ENCODE results near the gene AMD1.
"Not testable (repeated sequence)": the region's sequence is repeated elsewhere in the genome, so short reads cannot be mapped to it uniquely, and the experiment has no call there.

Gene AMD1

DNA sequence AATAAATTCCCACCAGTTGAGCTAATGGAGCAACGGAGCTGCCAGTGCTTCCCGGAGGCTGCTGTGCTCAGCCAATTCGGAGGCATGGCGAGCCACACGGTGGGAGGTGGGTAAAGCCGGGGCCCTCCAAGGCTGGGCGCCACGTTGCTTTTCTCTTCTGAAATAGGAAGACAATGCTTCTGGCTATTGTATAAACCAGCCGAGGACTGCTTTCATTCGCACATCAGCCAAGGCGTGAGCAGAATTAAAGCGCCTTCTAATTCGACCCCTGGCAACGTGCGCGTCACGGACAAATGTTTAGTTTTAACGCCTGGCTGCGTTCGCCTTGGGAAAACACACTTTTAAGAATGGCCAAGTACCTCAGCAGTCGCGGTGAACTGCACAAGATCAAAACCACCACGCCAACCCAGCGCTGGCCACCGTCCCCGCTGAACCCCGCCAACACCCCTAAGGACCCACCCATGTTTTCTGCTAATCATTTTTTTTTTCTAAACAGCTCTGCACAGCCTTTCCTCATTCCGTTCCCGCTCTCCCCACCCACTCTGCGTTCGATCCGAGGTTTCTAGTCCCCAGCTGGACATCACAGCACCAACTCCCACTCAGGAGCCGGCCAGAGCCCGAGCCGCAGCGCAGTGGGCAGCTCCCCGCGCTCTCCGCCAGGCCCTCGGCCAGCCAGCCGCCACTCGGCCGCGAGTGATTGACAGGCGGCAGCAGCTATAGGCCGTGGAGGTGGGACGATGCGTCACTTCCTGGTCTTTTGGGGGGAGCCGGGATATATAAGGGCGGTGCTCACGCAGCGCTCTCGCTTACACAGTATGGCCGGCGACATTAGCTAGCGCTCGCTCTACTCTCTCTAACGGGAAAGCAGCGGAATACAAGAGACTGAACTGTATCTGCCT, at the start of gene AMD1:
AMD1 (plus strand) TSS at position 805 of the 899 bp plus-strand sequence. CDS start 321 bp downstream, outside the sequence.
- peak; percentile 98 for DNase-seq (ENCODE audit: low spot score)

DNA sequence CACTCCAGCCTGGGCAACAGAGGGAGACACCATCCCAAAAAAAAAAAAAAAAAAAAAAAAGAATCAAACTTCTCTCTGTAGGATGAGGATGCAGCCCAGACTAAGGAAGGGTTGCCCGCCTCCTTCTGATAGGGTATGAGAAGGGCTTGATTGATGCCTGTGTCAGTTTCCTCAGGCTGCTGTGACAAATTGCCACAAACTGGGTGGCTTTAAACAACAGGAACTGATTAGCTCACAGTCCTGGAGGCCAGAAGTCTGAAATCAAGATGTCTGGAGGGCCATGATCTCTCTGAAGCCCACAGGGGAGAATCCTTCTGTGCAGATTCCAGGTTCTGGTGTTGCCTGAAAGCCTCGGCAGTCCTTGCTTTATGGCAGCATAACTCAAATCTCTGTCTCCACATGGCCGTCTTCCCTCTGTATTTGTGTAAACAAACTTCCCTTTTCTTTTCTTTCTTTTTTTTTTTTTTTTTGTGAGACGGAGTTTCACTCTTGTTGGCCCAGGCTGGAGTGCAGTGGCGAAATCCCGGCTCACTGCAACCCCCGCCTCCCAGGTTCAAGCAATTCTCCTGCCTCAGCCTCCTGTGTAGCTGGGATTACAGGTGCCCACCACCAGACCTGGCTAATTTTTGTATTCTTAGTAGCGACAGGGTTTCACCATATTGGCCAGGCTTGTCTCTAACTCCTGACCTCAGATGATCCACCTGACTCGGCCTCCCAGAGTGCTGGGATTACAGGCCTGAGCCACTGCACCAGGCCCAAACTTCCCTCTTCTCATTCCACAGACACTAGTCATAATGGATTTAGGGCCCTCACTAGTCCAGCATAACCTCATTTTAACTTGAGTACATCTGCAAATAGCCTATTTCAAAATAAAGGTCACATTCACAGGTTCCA, 48.1 kb upstream of the AMD1 start:
- DNase-seq (ENCODE audit: low spot score) = no peak

DNA sequence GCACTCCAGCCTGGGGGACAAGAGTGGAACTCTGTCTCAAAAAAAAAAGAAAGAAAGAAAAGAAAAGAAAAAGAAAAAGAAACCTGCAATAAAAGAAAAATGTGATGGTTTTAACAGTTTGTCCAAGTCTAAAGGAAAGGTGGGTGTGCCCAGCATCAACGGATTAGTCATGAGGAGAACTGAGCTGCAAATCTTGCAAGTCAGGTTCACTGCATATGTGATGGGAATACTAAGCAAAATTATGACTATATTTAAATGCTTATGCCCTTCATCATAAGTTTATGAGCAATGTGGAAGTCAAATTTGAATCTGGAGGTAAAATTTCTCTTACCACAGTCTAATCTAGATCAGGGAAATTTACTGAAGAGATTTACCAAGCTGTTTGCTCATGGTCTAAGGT, 46.2 kb upstream of the AMD1 start:
- no peak for DNase-seq (ENCODE audit: low spot score)

DNA sequence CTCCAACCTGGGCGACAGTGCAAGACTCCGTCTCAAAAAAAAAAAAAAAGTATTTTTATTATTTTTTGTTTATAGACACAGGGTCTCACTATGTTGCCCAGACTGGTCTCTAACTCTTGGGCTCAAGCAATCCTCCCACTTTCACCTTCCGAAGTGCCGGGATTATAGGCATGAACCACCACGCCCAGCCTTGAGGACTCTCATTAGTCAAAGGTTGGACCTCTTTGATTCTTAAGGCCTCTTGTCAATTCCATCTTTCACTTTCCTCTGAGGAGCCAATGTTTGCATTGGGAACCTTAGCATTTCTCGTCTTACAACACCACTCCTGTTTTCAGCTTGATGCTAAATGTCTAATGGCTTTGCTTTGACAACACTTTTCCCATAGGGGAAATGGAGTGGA, 43.2 kb upstream of the AMD1 start:
- no peak for DNase-seq (ENCODE audit: low spot score)

DNA sequence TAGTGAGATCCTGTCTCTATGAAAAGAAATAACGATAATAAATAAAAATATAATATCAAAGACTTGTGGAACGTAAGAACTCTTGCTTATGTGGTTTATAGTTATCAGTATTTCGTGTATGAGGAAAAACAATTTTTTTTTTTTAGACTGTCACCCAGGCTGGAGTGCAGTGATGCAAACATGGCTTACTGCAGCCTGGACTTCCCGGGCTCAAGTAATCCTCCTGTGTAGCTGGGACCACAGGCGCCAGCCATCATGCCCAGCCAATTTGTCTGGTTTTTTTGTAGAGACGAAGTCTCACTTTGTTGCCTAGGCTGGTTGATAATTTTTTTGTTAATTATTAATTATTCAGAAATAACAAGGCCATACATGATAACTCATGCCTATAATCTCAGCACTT, 40.8 kb upstream of the AMD1 start:
- no peak for DNase-seq (ENCODE audit: low spot score)

DNA sequence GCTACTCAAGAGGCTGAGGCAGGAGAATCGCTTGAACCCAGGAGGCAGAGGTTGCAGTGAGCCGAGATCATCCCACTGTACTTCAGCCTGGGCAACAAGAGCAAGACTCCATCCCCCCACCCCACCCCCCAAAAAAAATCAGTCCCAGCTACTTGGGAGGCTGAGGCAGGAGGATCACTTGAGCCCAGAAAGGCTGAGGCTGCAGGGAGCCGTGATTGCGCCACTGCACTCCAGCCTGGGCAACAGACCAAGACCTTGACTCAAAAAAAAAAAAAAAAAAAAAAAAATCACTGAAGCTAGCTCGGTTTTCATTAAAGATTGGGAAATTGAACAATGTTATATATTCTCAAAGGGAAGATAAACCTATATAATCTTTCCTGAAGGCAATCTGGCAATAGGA, 38.8 kb upstream of the AMD1 start:
- not testable (repeated sequence) for DNase-seq (ENCODE audit: low spot score)

DNA sequence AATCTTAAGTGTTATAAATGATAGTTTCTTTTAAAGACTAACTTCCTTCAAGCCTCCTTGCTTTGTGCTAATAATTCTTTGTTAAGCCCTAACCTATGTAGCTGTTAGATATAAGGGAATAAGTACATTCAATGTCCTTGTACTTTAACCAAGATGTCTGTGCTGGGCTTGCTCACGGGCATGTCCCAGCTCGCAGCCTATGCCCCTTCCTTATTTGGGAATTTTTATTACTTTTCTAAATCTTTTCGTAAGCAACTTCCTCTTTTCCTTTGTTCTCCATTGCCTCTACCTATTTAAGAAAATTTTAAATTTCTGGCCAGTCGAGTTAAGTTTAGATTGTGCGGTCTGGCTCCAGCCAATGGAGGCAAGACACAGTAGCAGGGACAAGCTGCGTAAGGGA, 33.3 kb upstream of the AMD1 start:
- no peak for DNase-seq (ENCODE audit: low spot score)

DNA sequence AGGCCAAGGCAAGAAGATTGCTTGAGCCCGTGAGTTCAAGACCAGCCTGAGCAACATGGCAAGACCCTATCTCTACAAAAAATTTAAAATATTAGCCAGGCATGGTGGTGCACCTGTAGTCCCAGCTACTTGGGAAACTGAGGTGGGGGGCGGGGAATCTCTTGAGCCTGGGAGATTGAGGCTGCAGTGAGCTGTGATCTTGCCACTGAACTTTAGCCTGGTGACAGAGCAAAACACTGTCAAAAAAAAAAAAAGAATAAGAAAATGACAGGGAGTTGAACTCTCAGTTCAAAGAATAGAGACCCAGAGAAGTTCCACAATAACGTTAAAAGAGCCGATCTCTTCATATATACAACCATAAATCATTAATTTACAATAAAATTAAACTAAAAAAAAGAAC, 24.8 kb upstream of the AMD1 start:
- no peak for DNase-seq (ENCODE audit: low spot score)

DNA sequence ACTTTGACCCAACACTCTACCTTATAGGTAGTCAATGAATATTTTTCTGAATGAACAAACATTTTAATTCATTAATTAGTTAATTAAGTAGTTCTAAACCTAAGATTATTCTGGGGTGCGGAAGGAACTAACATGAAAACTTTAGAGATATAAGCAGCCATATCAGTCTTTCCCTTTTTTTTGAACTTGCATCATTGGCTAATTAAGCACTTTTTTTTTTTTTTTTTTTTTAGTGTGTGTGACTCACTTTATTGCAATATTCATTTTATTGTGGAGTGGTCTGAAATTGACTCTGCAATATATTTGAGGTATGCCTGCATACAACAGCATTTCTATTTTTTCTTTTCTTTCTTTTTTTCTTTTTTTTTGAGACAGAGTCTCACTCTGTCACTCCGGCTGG, 21.8 kb upstream of the AMD1 start:
- DNase-seq (ENCODE audit: low spot score) = no peak

DNA sequence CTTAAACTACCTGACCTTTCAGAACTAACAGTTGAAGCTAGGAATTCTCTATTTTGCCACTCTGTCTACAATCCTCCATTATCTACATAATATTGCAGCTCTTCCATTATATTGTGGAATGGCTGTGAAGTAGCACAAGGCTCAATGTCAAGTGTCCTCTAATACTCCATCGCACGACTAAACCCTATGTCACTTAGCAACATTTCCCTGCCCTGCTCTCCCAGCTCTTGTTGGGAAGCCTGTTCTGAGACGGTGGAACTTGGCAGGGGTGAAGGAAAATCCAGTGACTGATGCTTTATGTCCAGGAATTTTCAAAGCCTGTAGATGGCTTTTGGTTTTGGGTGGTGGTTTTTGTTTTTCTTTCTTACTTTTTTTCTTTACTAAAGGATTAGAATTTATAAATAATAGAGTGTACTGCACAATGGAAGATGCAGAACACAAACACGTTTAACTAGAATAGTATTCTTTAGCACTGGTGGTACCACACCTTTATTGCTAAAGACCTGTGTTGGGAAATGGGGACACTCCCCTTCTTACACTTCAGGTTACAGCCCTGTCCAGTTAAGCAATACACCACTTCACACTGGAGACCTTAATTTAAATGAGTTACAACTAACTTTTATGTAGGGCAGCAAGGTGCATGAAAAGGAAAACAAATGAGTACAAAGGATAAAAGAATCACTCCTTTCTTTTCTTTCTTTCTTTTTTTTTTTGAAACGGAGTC, 20.7 kb upstream of the AMD1 start:
- no peak for DNase-seq (ENCODE audit: low spot score)

DNA sequence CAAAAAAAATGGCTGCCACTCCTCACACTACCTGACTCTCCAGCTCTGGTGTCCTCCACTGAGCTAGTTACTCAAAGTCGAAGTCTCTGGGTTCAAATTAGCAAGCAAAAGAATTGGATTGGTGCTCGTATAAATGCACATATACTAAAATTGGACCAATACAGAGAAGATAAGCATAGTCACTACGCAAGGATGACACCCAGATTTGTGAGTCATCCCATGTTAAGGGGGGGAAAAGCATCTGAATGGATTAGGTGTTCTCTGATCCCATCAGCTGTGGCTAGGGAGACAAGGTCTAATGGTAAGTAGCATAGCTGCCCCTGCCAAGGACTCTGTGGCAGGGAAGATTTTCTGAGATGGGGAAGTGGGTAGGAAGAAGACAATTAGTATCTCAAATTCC, 18.3 kb upstream of the AMD1 start:
- no peak for DNase-seq (ENCODE audit: low spot score)

DNA sequence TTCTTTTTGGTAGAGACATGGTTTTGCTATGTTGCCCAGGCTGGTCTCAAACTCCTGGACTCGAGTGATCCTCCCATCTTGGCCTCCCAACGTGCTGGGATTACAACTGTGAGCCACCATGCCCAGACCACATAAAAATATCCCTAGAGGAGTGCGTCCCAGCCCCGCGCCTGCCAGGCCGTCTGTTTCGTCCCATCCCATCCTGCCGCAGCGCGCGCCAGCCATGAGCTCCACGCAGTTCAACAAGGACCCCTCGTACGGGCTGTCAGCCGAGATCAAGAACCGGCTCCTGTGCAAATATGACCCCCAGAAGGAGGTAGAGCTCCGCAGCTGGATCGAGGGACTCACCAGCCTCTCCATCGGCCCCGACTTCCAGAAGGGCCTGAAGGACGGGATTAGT, 16.6 kb upstream of the AMD1 start:
- no peak for DNase-seq (ENCODE audit: low spot score)

DNA sequence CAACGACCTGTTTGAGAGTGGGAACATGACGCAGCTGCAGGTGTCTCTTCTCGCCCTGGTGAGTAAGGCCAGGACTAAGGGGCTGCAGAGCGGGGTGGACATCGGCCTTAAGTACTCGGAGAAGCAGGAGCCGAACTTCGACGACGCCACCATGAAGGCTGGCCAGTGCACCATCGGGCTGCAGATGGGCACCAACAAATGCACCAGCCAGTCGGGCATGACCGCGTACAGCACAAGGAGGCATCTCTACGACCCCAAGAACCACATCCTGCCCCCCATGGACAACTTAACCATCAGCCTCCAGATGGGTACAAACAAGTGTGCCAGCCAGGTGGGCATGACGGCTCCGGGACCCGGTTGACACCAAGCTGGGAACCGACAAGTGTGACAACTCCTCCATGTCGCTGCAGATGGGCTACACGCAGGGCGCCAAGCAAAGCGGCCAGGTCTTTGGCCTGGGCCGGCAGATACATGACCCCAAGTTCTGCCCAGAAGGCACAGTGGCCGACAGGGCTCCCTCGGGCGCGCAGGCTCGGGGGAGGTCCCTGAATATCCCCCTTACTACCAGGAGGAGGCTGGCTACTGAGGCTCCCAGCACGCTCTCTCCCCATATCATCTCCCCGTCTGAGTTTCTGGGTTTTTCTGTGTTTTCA, 15.9 kb upstream of the AMD1 start:
- DNase-seq (ENCODE audit: low spot score) = no peak

DNA sequence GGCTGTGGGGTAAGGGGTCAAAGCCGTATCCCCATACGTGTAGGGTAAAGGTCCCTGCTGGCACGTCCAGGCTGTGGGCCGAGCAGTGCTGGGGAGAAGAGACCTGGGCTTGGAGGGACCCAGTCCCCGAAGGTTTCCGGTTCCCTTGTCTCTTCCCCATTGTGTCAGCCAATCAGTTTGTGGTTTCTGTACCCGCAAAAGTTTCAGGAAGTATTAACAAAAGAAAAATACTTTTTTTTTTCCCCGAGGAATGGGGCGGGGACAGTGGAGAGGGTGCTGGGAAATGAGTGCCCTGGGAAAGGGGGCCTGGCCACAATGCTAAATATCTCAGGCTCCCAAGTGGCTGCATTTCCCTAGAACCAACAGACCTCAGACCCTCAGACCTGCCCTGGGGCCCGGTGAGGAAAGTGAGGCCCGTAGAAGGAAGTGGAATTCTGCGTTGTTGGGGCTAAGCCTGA, 15.2 kb upstream of the AMD1 start:
- peak; percentile 26 for DNase-seq (ENCODE audit: low spot score)

DNA sequence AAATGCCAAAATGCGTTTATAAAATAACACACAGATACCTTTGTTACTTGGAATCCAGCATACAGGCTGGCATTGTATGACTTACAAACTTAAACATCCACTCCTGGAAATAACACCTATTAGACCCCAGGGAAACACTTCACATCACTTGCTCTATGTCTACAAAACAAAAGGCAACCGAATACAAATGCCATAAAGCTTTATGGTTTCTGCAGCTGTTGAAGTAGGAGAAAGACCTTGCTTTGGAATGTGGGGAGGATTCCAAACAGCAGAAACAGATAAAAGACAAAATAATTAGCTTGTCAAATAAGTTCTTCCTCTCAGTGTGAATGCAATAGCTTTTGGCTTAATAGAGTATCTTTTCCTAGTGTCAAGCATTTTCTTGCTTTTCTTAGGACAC, 9.8 kb upstream of the AMD1 start:
- no peak for DNase-seq (ENCODE audit: low spot score)

DNA sequence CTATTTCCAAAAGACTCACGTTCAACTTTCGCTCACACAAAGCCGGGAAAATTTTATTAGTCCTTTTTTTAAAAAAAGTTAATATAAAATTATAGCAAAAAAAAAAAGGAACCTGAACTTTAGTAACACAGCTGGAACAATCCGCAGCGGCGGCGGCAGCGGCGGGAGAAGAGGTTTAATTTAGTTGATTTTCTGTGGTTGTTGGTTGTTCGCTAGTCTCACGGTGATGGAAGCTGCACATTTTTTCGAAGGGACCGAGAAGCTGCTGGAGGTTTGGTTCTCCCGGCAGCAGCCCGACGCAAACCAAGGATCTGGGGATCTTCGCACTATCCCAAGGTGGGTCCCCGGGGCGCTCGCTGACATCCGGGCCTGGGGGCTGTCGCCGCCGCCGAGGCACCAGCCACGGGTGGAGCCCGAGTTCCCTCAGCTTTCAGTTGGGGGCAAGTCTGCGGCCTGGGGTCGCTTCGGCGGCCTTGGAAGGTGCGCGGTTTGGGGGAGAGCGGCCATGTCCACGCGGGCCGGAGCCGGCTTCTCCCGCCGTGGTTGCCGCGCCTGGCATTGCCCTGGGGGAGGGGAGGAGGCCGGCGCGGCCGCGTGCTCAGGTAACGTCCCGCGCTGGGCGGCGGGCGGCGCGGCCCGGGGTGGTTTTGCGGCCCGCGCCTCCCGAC, 429 bp downstream of the AMD1 start:
- no peak for DNase-seq (ENCODE audit: low spot score)

DNA sequence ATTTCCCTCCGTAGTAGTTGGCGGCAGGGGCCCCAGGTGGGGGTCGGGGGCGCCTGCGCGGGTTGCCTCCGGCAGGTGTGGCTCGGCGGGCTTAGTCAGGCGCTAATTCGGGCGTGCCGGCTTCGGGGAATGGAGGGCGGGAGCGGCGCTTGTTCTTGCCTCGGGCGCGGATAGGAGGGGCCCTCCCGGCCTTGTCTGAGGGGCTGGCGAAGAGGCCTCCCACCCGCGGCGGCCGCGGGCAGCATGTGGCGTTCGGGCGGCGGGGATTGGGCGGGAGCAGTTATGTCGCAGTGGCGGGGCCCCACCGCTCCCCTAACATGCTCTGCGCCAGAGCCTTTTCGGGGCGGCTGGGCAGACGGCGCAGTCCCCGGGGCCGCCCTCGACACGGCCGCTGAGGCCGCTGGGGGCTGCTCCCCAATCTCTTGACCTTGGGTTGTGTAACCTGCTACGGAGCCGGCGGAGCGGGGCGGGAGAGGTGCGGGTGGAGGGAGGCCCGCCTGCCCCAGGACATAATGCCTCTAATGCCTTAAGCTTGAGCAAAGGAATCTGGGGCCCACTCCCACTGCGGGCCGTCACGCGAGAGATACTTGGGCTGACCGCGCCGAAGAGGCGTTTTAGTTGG, 1.1 kb downstream of the AMD1 start:
- DNase-seq (ENCODE audit: low spot score) = peak; percentile 44

DNA sequence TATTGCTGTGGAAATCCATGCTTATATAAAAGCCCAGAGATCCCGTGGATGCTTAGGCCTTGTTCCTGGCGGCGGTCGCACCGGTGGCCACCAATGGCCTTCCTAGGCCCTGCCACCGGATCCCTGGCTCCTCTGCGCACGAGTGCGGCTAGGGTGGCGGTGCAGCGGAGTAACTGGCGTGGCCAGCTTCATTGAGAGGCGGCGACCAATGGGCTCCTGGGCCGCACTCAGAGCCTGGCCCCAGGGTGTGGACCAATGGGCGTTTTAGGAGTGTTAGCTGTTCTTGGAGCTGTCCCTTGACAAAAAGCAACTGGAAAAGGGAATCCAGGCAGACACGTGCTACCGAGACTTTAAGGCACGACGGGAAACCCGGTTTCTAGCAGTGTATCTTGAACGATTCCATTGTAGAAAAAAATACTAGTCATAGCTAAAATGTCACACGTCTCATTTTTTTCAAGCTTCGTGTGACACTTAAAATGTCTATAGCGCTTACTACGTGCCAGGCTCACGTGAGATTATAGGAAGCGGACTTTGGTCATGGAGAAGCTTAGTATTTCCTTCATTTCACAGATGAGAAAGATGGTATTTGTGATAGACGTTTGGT, 1.7 kb downstream of the AMD1 start:
- DNase-seq (ENCODE audit: low spot score) = peak; percentile 84

DNA sequence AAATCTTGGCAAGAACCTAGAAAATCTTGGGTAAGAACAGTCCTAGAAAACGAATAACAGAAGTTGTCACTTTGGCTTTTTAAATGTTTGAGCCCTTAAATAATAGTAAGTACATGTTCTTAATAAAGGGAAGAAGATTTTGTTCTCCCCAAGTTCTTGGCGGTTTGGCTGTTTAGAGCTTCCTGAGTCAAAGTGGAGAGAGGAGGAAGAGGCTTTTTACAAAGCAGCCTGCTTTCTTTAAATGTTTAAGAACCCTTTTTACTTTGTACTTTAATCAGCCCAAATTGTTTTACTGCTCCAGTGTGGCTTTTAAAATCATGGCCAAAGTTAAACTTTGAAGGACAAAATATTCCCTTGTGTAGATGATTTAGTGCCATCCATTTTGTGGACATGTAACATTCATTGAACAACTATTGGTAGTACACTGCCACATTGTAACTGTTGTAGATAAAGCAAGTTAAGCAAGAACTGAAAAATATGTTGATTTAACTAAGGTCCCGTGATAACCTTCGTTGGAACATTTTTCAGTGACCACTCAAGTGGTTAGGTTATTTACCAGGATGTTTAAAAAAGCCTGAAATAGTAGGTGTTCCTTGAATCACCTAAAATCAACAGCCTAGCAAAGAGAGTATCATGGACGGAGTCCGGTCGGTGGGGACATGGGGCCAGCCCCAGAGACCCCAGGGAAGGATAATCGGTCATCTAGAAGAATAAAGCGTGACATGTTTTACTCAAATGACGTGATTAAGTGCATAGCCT, 2.4 kb downstream of the AMD1 start:
- DNase-seq (ENCODE audit: low spot score) = peak; percentile 57

DNA sequence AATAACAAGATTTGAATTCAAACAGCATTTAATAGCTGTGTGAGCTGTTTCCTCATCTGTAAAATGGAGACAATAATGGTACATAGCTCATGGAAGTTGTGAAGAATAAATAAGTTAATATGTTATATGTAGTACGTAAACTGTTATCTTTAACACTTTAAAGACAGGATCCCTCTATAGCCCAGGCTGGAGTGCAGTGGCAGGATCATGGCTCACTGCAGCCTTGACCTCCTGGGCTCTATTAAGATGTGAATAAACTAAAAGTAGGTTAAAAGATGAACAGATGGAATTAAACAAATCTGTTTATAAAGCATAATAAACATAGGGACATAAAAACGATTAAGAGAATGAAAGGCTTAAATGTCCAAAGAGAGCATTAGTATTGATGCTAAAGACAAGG, 3.0 kb downstream of the AMD1 start:
- peak; percentile 23 for DNase-seq (ENCODE audit: low spot score)

Data from globus pallidus (tissue), 1 donor.